ENCODE results near the gene ZBTB17. TPM values are rescaled to one million over a fixed set of nuclear protein-coding genes. Genes with fewer than 3 reads are reported as not detected.
A peak's percentile ranks its signal among the peaks of the same experiment; 100 is the strongest.

ZBTB17 gene
- total RNA-seq (2021) (27.6 to 32.0 TPM (median 27.9 TPM) in 3 replicates), Bru-seq, nascent RNA (percentile 54 among the genes with signal in this experiment)
- long read RNA-seq, experiment 1, transcript ZBTB17-202 (16 exons, 2,745 nt): major isoform, 30 of 57 reads
- long read RNA-seq, experiment 1, partial matches to known transcripts: 11 of 57 reads
- long read RNA-seq, experiment 1, other reads (novel, unspliced or antisense): 12 of 57 reads
- long read RNA-seq, experiment 2, transcript ZBTB17-202 (16 exons, 2,745 nt): major isoform, 5 of 17 reads
- long read RNA-seq, experiment 2, partial matches to known transcripts: 6 of 17 reads
- long read RNA-seq, experiment 2, other reads (novel, unspliced or antisense): 6 of 17 reads
- long read RNA-seq, experiment 3, partial matches to known transcripts: 1 of 2 reads
- long read RNA-seq, experiment 3, other reads (novel, unspliced or antisense): 1 of 2 reads

GRCh38 chr1:15975805-15976680, at the start of gene ZBTB17:
TSS of gene ZBTB17 (minus strand) at chr1:15976101. CDS start at chr1:15948495, 27,606 bp downstream.
- ChIA-PET CTCF (interaction anchor here (0.7 to 3.1 kb wide), 21 partner anchors 11 to 192 kb away, joined by 3 to 19 read pairs (median 6); partner anchors contain the start of genes FAM131C and SRARP), POLR2A (no interaction called here)
- ATAC-seq (peak; percentile 90), DNase-seq (ENCODE audit: low spot score) (peak; percentile 96)
- Mint-ChIP-seq H3K36me3 (peaks cover 11% of the 10 kb centered on the region), H3K27me3 (ENCODE audit: low read depth) (no peaks in the 10 kb centered on the region; the same call in 1 of the 2 replicates), H3K27ac (peak within 1 kb of the TSS; percentile 85), H3K4me3 (peak within 1 kb of the TSS; percentile 89), H3K4me1 (peaks cover 12% of the 10 kb centered on the region), H3K9me3 (peaks cover 9% of the 10 kb centered on the region)
- 0 out of 2 replicates have a peak, but pooled peaks have one; percentile 34 for TF ChIP-seq E2F5 (CRISPR knock-in tag; IDR thresholded peaks at IDR 0.05)
- peak; percentile 54; the same call in 1 of the 2 replicates for TF ChIP-seq MAX (CRISPR knock-in tag; IDR thresholded peaks at IDR 0.05)
- TF ChIP-seq TEAD4 (CRISPR knock-in tag; IDR thresholded peaks at IDR 0.05): no peak
- no peak for TF ChIP-seq ZNF219 (CRISPR knock-in tag; IDR thresholded peaks at IDR 0.05; ENCODE audit: borderline replicate concordance)
- peak; percentile 65; the same call in 1 of the 2 replicates for TF ChIP-seq ARID4B (CRISPR knock-in tag; IDR thresholded peaks at IDR 0.05; ENCODE audit: borderline replicate concordance)
- TF ChIP-seq ZNF281 (CRISPR knock-in tag; IDR thresholded peaks at IDR 0.05): peak; percentile 38; the same call in 1 of the 2 replicates
- TF ChIP-seq NR3C1 (CRISPR knock-in tag; conservative IDR thresholded peaks at IDR 0.05; ENCODE audit: low read depth): no peak
- TF ChIP-seq ETV6 (CRISPR knock-in tag; IDR thresholded peaks at IDR 0.05): no peak
- 0 out of 2 replicates have a peak, but pooled peaks have one; percentile 14 for TF ChIP-seq TEAD1 (CRISPR knock-in tag; IDR thresholded peaks at IDR 0.05)
- 0 out of 2 replicates have a peak, but pooled peaks have one; percentile 16 for TF ChIP-seq SP1 (CRISPR knock-in tag; conservative IDR thresholded peaks at IDR 0.05)

- Mint-ChIP-seq H3K36me3 (no peaks in the 10 kb centered on the region), H3K4me1 (peaks cover 30% of the 10 kb centered on the region), H3K27ac (no peak overlapping the region), H3K4me3 (no peak overlapping the region), H3K27me3 (ENCODE audit: low read depth) (peaks cover 58% of the 10 kb centered on the region), H3K9me3 (no peaks in the 10 kb centered on the region)
- DNase-seq (ENCODE audit: low spot score) (no peak), ATAC-seq (no peak)
- POLR2A ChIA-PET: interaction anchor here (0.6 kb wide), 2 partner anchors 260 to 296 kb away, joined by 3 to 7 read pairs; no protein-coding TSS in a partner anchor
- CTCF ChIA-PET: interaction anchor here (0.7 kb wide), 1 partner anchor 48 kb away, joined by 3 read pairs; no protein-coding TSS in a partner anchor
- TF ChIP-seq PRRX2 (CRISPR knock-in tag; IDR thresholded peaks at IDR 0.05) (no peak), STAT6 (CRISPR knock-in tag; conservative IDR thresholded peaks at IDR 0.05; ENCODE audit: low read depth) (no peak), MAX (CRISPR knock-in tag; IDR thresholded peaks at IDR 0.05) (no peak), ZBTB43 (CRISPR knock-in tag; IDR thresholded peaks at IDR 0.05) (no peak), ZMAT4 (CRISPR knock-in tag; IDR thresholded peaks at IDR 0.05) (no peak)
These were observed 47.3 kb upstream of the ZBTB17 start for GRCh38 chr1:16023050-16023653.

Data from WTC11 (cell line).